Measurements from ENCODE around the gene GLT1D1.

DNA sequence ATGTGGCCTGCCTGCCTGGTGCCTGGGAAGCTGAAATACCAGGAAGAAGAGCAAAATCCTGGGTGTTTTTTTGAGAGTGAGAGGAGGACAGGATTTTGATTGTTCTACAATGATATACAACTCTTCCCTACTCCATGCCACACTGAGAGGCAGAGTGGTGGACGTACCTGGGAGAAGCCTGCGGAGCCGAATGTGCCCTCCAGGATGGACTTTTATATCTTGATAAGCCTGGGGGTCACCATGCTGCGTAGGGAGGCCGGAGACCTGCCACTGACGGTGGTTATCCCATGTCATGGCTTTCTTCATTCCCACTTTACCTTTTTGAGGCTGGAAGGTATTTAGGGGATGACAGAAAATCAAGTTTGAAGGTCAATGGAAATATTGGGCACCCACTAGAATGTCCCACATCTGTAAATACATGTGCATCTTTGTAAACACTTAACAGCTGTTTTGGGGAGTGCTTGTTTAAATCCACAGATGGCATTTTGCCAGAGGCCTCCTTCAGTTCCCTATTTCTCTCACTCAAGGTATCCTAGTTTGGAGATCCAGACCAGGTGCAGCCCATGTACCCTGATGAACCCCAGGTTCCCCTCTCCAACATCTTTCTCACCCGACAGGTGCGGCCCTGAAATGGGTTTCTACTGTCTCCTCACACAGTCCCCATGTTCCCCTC lies 1.1 kb upstream of the GLT1D1 start:
- TF ChIP-seq POLR2A (IDR thresholded peaks at IDR 0.05) (no peak), EP300 (IDR thresholded peaks at IDR 0.05) (no peak)
- TF ChIP-seq, protein P1, sequence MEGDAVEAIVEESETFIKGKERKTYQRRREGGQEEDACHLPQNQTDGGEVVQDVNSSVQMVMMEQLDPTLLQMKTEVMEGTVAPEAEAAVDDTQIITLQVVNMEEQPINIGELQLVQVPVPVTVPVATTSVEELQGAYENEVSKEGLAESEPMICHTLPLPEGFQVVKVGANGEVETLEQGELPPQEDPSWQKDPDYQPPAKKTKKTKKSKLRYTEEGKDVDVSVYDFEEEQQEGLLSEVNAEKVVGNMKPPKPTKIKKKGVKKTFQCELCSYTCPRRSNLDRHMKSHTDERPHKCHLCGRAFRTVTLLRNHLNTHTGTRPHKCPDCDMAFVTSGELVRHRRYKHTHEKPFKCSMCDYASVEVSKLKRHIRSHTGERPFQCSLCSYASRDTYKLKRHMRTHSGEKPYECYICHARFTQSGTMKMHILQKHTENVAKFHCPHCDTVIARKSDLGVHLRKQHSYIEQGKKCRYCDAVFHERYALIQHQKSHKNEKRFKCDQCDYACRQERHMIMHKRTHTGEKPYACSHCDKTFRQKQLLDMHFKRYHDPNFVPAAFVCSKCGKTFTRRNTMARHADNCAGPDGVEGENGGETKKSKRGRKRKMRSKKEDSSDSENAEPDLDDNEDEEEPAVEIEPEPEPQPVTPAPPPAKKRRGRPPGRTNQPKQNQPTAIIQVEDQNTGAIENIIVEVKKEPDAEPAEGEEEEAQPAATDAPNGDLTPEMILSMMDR (IDR thresholded peaks at IDR 0.05) = no peak
